B cell (primary cell): ENCODE results near the gene PPP1R16B. TPM values are rescaled to one million over a fixed set of nuclear protein-coding genes. Genes with fewer than 3 reads are reported as not detected.

Source experiments
- ATAC-seq: fragments of 200-7000 bp; cut with Tn5 transposase; one replicate; pipeline ENCODE4 v1.10.0; 2021; ENCODE audit warnings: low read depth, mild to moderate bottlenecking, moderate number of reproducible peaks, moderate library complexity
- CTCF ChIA-PET: fragments of 350-600 bp; sonication (Branson Sonifier 250); formaldehyde crosslinking; loops from one replicate; lab custom pipeline; 2021; ENCODE audit warnings: antibody characterized with exemption, inconsistent platforms; lab: Charles Lee
- POLR2A ChIA-PET: fragments of 350-600 bp; sonication (Branson Sonifier 250); formaldehyde crosslinking; loops from one replicate; lab custom pipeline; 2021; ENCODE audit warnings: antibody characterized with exemption; lab: Charles Lee
- DNase-seq: peaks from one replicate; pipeline ENCODE4 v3.0.0; 2013
- H2AFZ ChIP-seq: 2 replicates; pipeline ENCODE4 v1.6.1; 2012; ENCODE audit warnings: mild to moderate bottlenecking, low read depth, low read length; ENCODE audit not compliant: insufficient read depth, poor library complexity, severe bottlenecking
- H3K27ac ChIP-seq, 2 donors: 1 replicate in 1 of 2; 2 replicates in 1 of 2; pipeline ENCODE4 v1.5.1; 2012 to 2013; ENCODE audit warnings: low read length in 2 of 2, mild to moderate bottlenecking in 2 of 2, moderate library complexity in 1 of 2
- H3K27me3 ChIP-seq, 4 experiments: fragments of 200-600 bp in 1 of 4; sonication (generic) in 1 of 4; replicated peaks in 1 of 4; 1 replicate in 2 of 4; 2 replicates in 2 of 4; pipeline versions ENCODE4 v1.6.1 to v1.7.0; 2013 to 2016; ENCODE audit warnings: low read length in 3 of 4, mild to moderate bottlenecking in 2 of 4, mixed read lengths in 1 of 4, moderate library complexity in 1 of 4; ENCODE audit not compliant: insufficient read depth in 4 of 4, control insufficient read depth in 3 of 4; ENCODE audit errors: control extremely low read depth in 1 of 4
- H3K36me3 ChIP-seq, 2 experiments: replicated peaks in 1 of 2; 1 replicate in 1 of 2; 2 replicates in 1 of 2; pipeline versions ENCODE4 v1.6.1 to v1.7.1; 2013; ENCODE audit warnings: low read length in 1 of 2; ENCODE audit not compliant: insufficient read depth in 2 of 2, control insufficient read depth in 1 of 2; ENCODE audit errors: control extremely low read depth in 1 of 2, extremely low read depth in 1 of 2
- H3K4me1 ChIP-seq, 2 donors: fragments of 200-600 bp in 1 of 2; sonication (generic) in 1 of 2; 1 replicate in 1 of 2; 2 replicates in 1 of 2; pipeline versions ENCODE4 v1.5.1 to v1.6.1; 2013 to 2017; ENCODE audit warnings: low read length in 2 of 2; ENCODE audit not compliant: control insufficient read depth in 2 of 2, insufficient read depth in 2 of 2
- H3K4me2 ChIP-seq: replicated peaks from 2 replicates; pipeline ENCODE3; 2012; ENCODE audit warnings: mild to moderate bottlenecking, low read depth, low read length; ENCODE audit not compliant: poor library complexity, severe bottlenecking
- H3K4me3 ChIP-seq, 5 experiments: fragments of 200-600 bp in 1 of 5; sonication (generic) in 1 of 5; 1 replicate in 3 of 5; 2 replicates in 2 of 5; pipeline versions ENCODE4 v1.5.1 to v1.7.0; 2011 to 2016; ENCODE audit warnings: low read length in 4 of 5, mild to moderate bottlenecking in 4 of 5, low read depth in 2 of 5, control low read depth in 1 of 5, moderate library complexity in 1 of 5; ENCODE audit not compliant: insufficient read depth in 1 of 5; ENCODE audit errors: control extremely low read depth in 1 of 5, extremely low read depth in 1 of 5
- H3K79me2 ChIP-seq: fragments of 200-600 bp; sonication (generic); one replicate; pipeline ENCODE4 v1.6.0; 2016; ENCODE audit warnings: low read length; ENCODE audit not compliant: control insufficient read depth, insufficient read depth
- H3K9ac ChIP-seq: fragments of 200-600 bp; sonication (generic); 2 replicates; pipeline ENCODE4 v1.6.1; 2017; ENCODE audit warnings: mild to moderate bottlenecking, low read length, moderate library complexity
- H3K9me3 ChIP-seq, 3 donors: one replicate each; pipeline versions ENCODE4 v1.6.1 to v1.7.1; 2013; ENCODE audit warnings: low read length in 2 of 3; ENCODE audit not compliant: control insufficient read depth in 2 of 3, insufficient read depth in 1 of 3; ENCODE audit errors: control extremely low read depth in 1 of 3
- H4K20me1 ChIP-seq: 2 replicates; pipeline ENCODE4 v1.6.0; 2012; ENCODE audit warnings: mild to moderate bottlenecking, low read length; ENCODE audit not compliant: insufficient read depth, control insufficient read depth, poor library complexity, severe bottlenecking
- H3K27ac Mint-ChIP-seq: one replicate; pipeline ENCODE4 v1.8.0; 2021; ENCODE audit warnings: mixed read lengths
- H3K27me3 Mint-ChIP-seq: one replicate; pipeline ENCODE4 v1.8.0; 2021; ENCODE audit warnings: mixed read lengths
- H3K4me1 Mint-ChIP-seq: one replicate; pipeline ENCODE4 v1.8.0; 2021; ENCODE audit warnings: mixed read lengths
- H3K4me3 Mint-ChIP-seq: one replicate; pipeline ENCODE4 v1.8.0; 2021; ENCODE audit warnings: mixed read lengths
- H3K9me3 Mint-ChIP-seq: one replicate; pipeline ENCODE4 v1.8.0; 2022; ENCODE audit warnings: mixed read lengths; ENCODE audit not compliant: insufficient read depth
- CTCF ChIP-seq: fragments of 200-600 bp; IDR thresholded peaks from one replicate; pipeline ENCODE4 v1.8.0; 2022; ENCODE audit warnings: antibody characterized with exemption, mild to moderate bottlenecking
- EZH2 ChIP-seq: IDR thresholded peaks from 2 replicates; pipeline ENCODE4 v1.6.1; 2012; ENCODE audit warnings: borderline replicate concordance, low read depth, mild to moderate bottlenecking, moderate library complexity, low read length; ENCODE audit not compliant: insufficient read depth, poor library complexity, severe bottlenecking
- WGBS: methylation state at CpG from one replicate; pipeline ENCODE4 v1.1.5; 2013; ENCODE audit warnings: missing lambda C conversion rate; ENCODE audit not compliant: insufficient coverage; 5-methylcytosine and 5-hydroxymethylcytosine counted together
- intact Hi-C: fragments of 100-400 bp; cut with micrococcal nuclease; formaldehyde crosslinking; loops from one replicate; pipeline ENCODE4 v1.10.0; 2022
- polyA plus RNA-seq: library from polyadenylated mRNA; depleted of rRNA; stranded (reverse); fragments of >200 nt; gene quantifications from 2 replicates; pipeline ENCODE4 v1.2.3, GENCODE V29; 2012
- total RNA-seq, 2 donors: library from RNA; stranded (reverse); fragments of 120-200 nt in 1 of 2; gene quantifications; 1 replicate in 1 of 2; 2 replicates in 1 of 2; pipeline versions ENCODE4 v1.2.3 to v1.2.4, GENCODE V29; 2013 to 2022

The PPP1R16B gene
- total and polyA plus RNA-seq, 2 donors (not counting 1 experiment from before 2014, with no cell fraction given), result 58.8 to 108 TPM

GRCh38 chr20:38907918-38908677 lies 102.6 kb downstream of the PPP1R16B start:
- no peak for TF ChIP-seq EZH2
- no peak for TF ChIP-seq CTCF

DNA sequence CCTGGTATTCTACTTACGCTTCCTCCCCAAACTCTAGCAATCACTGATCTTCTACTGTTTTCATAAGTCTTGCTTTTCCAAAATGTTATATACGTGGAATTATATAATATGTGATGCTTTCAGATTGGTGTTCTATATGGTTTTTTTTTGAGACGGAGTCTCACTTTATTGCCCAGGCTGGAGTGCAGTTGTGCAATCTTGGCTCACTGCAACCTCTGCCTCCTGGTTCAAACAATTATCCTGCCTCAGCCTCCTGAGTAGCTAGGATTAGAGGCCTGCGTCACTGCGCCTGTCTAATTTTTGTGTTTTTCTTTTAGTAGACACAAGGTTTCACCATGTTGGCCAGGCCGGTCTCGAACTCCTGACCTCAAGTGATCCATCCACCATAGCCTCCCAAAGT lies 109.9 kb downstream of the PPP1R16B start:
- Histone ChIP-seq H3K27ac (no peak overlapping the region), H3K27me3 (no peaks in the 10 kb centered on the region), H3K36me3 (peaks cover 2 to 80% of the 10 kb centered on the region in 2 experiments), H3K4me1 (no peaks in the 10 kb centered on the region), H4K20me1 (peaks cover 14% of the 10 kb centered on the region), H3K4me3 (no peak overlapping the region), H3K9ac (no peak overlapping the region), H3K4me2 (no peak overlapping the region), H3K79me2 (peaks cover 6% of the 10 kb centered on the region), H2AFZ (no peak overlapping the region), H3K9me3 (peaks cover 0 to 4% (median 0%) of the 10 kb centered on the region in 3 donors)
- H3K9me3 Mint-ChIP-seq, result no peaks in the 10 kb centered on the region
- WGBS, result 96% methylated on average over 3 of the region's 7 CpGs
- no peak overlapping the region for H3K4me3 Mint-ChIP-seq
- intact Hi-C loops, result no loop called here
- TF ChIP-seq EZH2 (no peak), CTCF (no peak)
- POLR2A ChIA-PET, result no interaction called here
- DNase-seq, result no peak
- no peak for ATAC-seq
- CTCF ChIA-PET, result no interaction called here
- H3K4me1 Mint-ChIP-seq, result no peaks in the 10 kb centered on the region
- H3K27me3 Mint-ChIP-seq, result no peaks in the 10 kb centered on the region
- no peak overlapping the region for H3K27ac Mint-ChIP-seq

More at GRCh38 chr20:38907918-38908677, 102.6 kb downstream of the PPP1R16B start:
- Histone ChIP-seq H3K9me3 (no peaks in the 10 kb centered on the region), H3K79me2 (peaks cover 43% of the 10 kb centered on the region), H3K4me1 (no peaks in the 10 kb centered on the region), H3K27me3 (no peaks in the 10 kb centered on the region), H2AFZ (no peak overlapping the region), H3K36me3 (peaks cover 3 to 86% of the 10 kb centered on the region in 2 experiments), H3K27ac (no peak overlapping the region), H3K9ac (no peak overlapping the region), H4K20me1 (peaks cover 26% of the 10 kb centered on the region), H3K4me2 (no peak overlapping the region), H3K4me3 (no peak overlapping the region)
- DNase-seq, result no peak
- no peak overlapping the region for H3K27ac Mint-ChIP-seq
- no peak overlapping the region for H3K4me3 Mint-ChIP-seq
- ChIA-PET CTCF (interaction anchor here (1.1 to 2.5 kb wide), 2 partner anchors 11 to 13 kb away, joined by 3 to 6 read pairs; no protein-coding TSS in a partner anchor), POLR2A (no interaction called here)
- H3K9me3 Mint-ChIP-seq, result no peaks in the 10 kb centered on the region
- ATAC-seq, result no peak
- no peaks in the 10 kb centered on the region for H3K4me1 Mint-ChIP-seq
- no peaks in the 10 kb centered on the region for H3K27me3 Mint-ChIP-seq
- intact Hi-C loops, result no loop called here
- WGBS, result 98% methylated on average over 11 of the region's 13 CpGs
